NCI-H460 (cell line): ENCODE results near the gene KCNE1. TPM values are rescaled to one million over a fixed set of nuclear protein-coding genes. Genes with fewer than 3 reads are reported as not detected.
"Not testable (repeated sequence)": the region's sequence is repeated elsewhere in the genome, so short reads cannot be mapped to it uniquely, and the experiment has no call there.

ENCODE experiments used
- DNase-seq: peaks from one replicate; pipeline ENCODE4 v3.0.0-alpha.2; 2016; ENCODE audit warnings: low read depth; ENCODE audit errors: extremely low read depth
- small RNA-seq, 2 experiments: library from RNA; depleted of rRNA; stranded (forward); fragments of <200 nt; gene quantifications; one replicate each; pipeline ENCODE3, GENCODE V24; 2014
- total RNA-seq: library from RNA; depleted of rRNA; stranded (reverse); fragments of >200 nt; shearing (Covaris generic); gene quantifications from 2 replicates; pipeline ENCODE4 v1.2.3, GENCODE V29; 2014; rRNA removed

KCNE1 gene
- total RNA-seq, 1 experiment from 2014 or later, result not detected

- DNase-seq, result not testable (repeated sequence)
Measured at GRCh38 chr21:34429710-34430109, 82.3 kb downstream of the KCNE1 start.

GRCh38 chr21:34428441-34428840 lies 83.6 kb downstream of the KCNE1 start:
- not testable (repeated sequence) for DNase-seq

DNA sequence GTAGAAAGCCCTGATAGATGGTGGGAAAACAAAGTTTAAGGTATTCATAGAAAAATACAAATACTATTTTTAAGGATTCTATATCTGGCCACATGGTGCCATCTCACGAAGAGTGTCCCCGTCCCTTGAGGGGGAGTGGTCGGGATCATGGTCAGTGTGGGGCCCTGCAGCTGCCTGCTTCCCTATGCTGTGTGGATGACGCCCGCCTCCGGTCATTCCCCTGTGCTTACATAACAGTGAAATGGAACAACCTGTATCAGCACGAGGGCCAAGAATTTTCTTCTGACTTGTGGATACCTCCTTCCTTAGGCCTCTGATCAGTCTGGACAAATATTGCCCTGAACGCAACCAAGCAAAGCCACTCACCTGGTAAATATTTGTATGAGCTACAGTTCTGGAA lies 84.7 kb downstream of the KCNE1 start:
- DNase-seq, result not testable (repeated sequence)

- DNase-seq, result not testable (repeated sequence)
Measured at GRCh38 chr21:34423805-34424204, 88.2 kb downstream of the KCNE1 start, which contains the start of gene SMIM34. Gene SMIM34, minus strand, starts transcription at chr21:34423951. Its CDS starts 112 bp downstream, at chr21:34423839.

DNA sequence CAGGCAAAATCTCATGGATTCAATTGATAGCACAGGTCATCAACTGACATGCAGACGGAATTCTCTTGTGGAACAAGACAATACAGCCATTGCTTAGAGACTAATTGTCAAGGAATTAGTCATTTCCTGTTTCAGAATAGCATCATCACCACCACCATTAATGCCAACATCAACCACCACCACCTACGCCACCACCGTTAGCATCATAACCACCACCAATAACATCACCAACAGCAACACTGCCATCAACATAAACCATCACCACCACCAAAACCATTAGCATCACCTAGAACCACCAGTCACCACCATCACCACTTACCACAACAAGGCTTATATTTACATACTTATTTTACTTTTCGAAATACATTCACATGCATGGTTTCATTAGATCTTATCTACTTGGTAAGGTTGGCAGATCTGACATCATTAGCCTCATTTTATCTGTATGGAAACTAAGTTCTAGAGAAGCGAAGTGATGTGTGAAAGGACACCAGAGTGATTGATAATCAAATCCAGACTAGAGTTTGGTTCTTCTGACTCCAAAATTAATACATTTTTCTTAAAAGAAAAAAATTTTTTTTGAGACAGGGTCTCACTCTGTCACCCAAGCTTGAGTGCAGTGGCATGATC lies 94.4 kb downstream of the KCNE1 start:
- not testable (repeated sequence) for DNase-seq

- DNase-seq, result not testable (repeated sequence)
Measured at GRCh38 chr21:34407294-34407693, 104.7 kb downstream of the KCNE1 start.

- DNase-seq, result not testable (repeated sequence)
Measured at GRCh38 chr21:34406676-34407075, 105.3 kb downstream of the KCNE1 start.

GRCh38 chr21:34406102-34406501 lies 105.9 kb downstream of the KCNE1 start:
- DNase-seq, result not testable (repeated sequence)

DNA sequence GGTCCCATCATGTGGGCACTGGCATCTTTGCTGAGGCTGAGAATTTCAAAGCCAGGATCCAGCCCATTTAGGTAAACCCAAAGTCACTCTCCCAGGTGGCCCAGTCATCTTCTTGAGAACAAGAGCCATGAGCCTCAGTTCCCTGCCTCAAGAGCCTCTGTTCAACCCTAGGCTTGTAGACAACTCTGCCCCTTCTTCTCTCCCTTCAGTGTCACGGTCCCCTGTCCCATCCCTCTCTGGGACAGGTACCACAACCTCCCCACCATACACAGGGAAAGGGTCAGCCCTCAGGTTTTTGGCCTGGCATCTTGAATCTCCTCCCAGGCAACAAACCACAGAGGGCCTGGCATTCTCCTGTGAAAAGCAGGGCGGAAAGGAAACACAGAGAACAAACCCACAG lies 106.3 kb downstream of the KCNE1 start:
- not testable (repeated sequence) for DNase-seq

- DNase-seq, result not testable (repeated sequence)
Measured at GRCh38 chr21:34404742-34405141, 107.3 kb downstream of the KCNE1 start.

GRCh38 chr21:34400522-34400921 lies 111.5 kb downstream of the KCNE1 start:
- not testable (repeated sequence) for DNase-seq

Small RNA genes within 50 kb of the gene (small RNA-seq; reads per million reads assigned to genes)
- 0 reads per million in 2 experiments for gene RF00614

Other genes starting within 250 kb of the KCNE1 start
- gene KCNE2, start 148.2 kb downstream of the KCNE1 start, total RNA-seq, result not detected in 2 replicates
- gene SMIM11, start 136.7 kb downstream of the KCNE1 start, total RNA-seq, result 21.3 and 37.1 TPM in 2 replicates
- gene SMIM34, start 88.3 kb downstream of the KCNE1 start, total RNA-seq, result not detected in 2 replicates
- 11.2 TPM in 2 replicates for gene RCAN1, start 102.9 kb upstream of the KCNE1 start, total RNA-seq
- gene CLIC6, start 156.8 kb upstream of the KCNE1 start, total RNA-seq, result not detected in 2 replicates